NCI-H2196 treated with DMSO at 0.1 percent for 48 hours (cell line): Measurements from ENCODE around the gene DACH1.

ENCODE experiments used
- DNase-seq: peaks from one replicate; lab custom pipeline; 2025; ENCODE audit not compliant: unreplicated experiment; lab: John Stamatoyannopoulos, UW

The DACH1 gene

DNA sequence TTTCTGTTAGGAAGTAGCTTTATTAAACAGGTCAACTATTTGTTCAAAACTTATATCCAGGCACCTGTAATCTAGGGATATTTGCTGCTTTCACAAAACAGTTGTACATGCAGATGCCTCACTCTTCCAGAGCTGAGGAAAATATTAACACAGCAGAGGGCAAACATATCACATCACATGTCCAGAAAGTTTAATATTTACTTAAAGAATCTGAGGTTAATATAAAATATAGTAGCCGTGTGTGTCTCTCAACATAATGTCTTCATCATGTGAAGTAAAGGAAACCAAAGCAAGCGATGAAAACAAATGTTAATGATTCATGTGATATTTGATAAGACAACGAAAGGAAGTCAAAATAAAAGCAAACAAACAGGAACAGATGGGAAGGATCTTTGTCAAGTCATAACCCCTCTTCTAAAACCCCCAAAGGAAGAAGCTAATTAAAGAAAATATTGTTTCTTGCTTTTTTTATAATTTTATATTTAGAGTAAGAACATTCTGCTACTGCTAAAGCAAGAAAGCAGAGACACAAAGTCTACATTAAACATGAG is 418.8 kb downstream of the DACH1 start:
- no peak for DNase-seq

GRCh38 chr13:71437704-71438103 is 429.3 kb downstream of the DACH1 start:
- DNase-seq, result no peak

DNA sequence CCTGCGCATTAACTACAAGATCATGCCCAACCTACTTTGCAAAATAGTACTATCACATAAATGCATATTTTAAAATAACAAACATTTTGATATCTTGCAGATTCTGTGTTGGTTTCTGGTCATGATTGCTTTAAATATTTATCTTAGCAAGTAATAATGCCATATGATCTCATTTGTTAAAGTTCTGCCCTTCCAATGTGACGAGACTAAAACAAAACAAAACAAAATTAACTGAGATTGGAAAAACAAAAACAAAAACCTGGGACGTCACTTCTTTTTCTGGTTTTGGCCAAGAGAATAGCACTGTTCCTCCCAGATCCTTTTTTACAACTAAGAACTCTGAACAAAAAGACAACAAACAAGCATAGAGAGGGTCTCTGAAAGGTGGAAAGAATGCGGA is 436.3 kb downstream of the DACH1 start:
- no peak for DNase-seq

- DNase-seq, result no peak
Observed at GRCh38 chr13:71417205-71417604, 449.8 kb downstream of the DACH1 start.

DNA sequence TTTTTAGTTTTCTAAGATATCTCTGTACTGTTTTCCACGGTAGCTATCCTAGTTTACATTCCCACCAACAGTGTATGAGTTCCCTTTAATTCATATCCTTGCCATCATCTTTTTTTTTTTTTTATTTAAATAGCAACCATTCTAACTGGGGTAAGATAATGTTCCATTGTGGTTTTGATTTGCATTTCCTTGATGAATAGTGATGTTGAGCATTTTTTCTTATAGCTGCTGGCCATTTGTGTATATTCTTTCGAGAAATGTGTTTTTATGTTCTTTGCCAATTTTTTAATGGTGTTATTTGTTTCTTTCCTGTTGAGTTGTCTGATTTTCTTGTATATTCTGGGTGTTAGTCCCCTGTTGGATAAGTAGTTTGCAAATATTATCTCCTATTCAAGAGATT is 454.8 kb downstream of the DACH1 start:
- DNase-seq, result no peak

DNA sequence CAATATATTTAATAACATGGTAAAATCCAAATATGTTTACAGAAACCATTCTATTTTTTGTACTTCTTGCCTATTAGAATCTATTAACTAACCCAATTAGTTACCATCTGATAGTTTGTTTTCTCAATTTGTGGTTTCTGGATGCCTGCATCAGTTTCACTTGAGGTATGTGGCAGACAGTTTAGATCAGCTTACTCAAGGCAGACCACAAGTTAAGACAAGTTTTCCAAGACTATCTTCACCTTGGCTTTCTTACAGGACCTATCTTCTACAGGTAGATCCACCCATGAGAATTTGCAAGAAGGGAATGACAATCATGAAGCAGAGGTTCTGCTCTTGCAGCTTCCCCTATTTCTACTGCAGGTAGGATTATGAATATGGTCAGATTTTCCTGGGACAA is 458.6 kb downstream of the DACH1 start:
- no peak for DNase-seq

DNA sequence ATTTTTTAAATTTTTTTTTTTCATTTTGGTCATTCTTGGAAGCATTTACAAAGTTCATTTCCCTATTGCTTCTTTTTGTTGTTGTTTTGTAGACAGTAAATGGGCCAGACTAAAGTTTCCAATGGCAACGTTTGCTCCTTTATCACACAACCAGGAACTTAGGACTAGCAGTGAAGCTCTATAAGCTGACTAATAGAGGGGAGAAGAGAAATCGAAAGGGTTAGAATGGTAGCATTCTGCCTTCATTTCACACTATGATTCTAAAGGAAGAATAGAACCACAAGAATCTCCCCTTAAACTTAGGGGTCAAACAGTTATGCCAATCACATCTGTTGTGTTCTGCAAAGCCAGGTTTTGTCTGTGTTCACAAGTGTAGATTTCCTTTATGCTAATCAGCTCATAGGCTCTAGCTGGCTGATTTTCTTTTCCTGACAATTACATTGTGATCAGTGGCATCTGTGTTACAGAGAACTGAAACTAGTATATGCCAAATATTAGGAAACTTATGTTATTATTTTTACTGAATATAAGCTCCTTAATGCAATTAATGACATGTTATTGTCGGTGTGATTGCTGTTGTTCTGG is 467.3 kb downstream of the DACH1 start:
- DNase-seq, result no peak

DNA sequence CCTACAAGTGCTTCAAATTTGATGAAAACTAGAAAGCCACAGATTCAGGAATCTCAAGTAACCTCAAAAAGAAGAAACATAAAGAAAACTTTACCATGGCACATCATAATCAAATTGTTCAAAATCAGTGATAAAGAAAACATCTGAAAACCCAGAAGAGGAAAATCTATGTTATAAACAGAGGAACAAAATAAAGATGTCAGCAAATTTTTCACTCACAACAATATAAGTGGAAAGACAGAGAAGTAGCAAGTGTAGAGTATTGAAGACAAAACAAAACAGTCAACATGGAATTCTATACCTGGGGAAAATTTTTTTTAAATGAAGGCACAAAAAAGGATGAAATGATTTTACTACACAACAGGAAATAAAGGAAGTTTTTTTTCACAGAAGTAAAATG is 470.9 kb downstream of the DACH1 start:
- no peak for DNase-seq

DNA sequence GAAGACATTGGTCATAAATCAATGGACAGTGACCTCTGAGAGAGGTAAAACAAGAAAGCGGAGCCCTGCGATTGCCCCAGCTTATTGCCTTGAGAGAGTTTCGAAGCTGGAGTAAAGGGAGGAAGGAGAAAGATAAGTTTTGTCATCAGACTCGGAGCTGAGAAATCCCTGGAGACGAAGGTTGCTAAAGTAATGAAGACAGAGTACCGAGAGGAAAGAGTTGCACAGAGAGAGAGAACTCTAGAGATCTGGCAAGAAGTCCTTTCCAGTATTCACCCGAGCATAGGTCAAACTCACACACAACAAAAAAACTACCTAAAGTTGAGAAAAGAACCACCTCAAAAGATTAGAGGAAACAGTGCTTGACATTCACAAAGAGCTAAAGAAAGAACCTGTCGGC is 472.0 kb downstream of the DACH1 start:
- DNase-seq, result no peak

DNA sequence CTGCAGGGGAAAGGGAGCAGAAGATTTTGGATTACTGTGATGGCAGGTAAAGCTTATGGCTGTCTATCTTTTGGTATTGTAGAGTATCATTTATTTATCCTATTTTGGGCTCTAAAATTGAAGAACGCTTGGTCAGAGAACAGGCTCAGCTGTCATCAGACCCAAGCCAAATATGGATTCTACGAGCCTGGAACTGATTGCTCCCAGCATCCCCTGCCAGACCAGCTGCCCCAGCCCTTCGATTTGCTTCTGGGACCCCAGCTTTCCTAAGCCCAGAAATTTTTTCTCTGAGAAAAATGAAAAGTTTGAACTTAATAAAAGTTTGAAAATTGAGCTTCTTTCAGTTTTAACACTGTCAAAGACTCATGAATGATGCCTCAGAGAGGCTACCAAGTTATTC is 472.8 kb downstream of the DACH1 start:
- no peak for DNase-seq
